Esophagus muscularis mucosa (tissue), 3 donors: Measurements from ENCODE around the gene GPSM1.

Experiments
- POLR2A ChIP-seq: fragments of 450-650 bp; IDR thresholded peaks from one replicate; pipeline ENCODE4 v1.6.1; 2017; ENCODE audit warnings: antibody characterized with exemption, moderate library complexity, mild to moderate bottlenecking, low read depth
- POLR2AphosphoS5 ChIP-seq, 2 donors: sonication (generic); formaldehyde crosslinking; IDR thresholded peaks; one replicate each; pipeline ENCODE4 v1.6.1; 2017; ENCODE audit warnings: antibody characterized with exemption in 2 of 2
- TF ChIP-seq, protein P1 (sequence below), 3 experiments: fragments of 200-600 bp in 2 of 3; fragments of 450-650 bp in 1 of 3; sonication (generic) in 2 of 3; IDR thresholded peaks; one replicate each; pipeline ENCODE4 v1.5.1; 2017 to 2019; ENCODE audit warnings: antibody characterized with exemption in 3 of 3, mild to moderate bottlenecking in 2 of 3, moderate library complexity in 1 of 3

DNA sequence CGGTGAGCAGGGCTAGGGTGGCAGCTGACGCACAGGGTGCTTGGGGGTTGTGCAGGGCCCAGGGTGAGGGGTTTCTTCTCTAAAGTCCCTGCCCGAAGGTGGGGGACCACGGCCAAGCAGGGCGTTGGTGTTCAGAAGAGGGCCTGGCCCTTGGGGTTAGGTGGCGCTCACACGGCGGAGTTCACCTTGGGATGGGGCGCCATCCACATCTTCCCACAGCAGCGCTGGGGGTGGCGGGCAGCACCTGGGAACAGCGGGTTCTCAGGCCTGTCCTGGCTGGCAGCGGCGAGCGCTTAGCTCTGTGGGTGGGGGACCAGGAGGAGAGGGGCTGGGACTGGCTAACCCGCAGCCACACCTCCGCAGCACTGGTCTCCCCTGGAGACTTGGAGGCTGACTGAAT is 6.1 kb downstream of the GPSM1 start:
- TF ChIP-seq, protein P1, sequence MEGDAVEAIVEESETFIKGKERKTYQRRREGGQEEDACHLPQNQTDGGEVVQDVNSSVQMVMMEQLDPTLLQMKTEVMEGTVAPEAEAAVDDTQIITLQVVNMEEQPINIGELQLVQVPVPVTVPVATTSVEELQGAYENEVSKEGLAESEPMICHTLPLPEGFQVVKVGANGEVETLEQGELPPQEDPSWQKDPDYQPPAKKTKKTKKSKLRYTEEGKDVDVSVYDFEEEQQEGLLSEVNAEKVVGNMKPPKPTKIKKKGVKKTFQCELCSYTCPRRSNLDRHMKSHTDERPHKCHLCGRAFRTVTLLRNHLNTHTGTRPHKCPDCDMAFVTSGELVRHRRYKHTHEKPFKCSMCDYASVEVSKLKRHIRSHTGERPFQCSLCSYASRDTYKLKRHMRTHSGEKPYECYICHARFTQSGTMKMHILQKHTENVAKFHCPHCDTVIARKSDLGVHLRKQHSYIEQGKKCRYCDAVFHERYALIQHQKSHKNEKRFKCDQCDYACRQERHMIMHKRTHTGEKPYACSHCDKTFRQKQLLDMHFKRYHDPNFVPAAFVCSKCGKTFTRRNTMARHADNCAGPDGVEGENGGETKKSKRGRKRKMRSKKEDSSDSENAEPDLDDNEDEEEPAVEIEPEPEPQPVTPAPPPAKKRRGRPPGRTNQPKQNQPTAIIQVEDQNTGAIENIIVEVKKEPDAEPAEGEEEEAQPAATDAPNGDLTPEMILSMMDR (IDR thresholded peaks at IDR 0.05) = no peak
- TF ChIP-seq POLR2A (no peak), POLR2AphosphoS5 (IDR thresholded peaks at IDR 0.05) (no peak)
